SK-N-SH (cell line): ENCODE data around the gene BMF.

Source experiments
- GATA2 ChIP-seq: sonication (generic); formaldehyde crosslinking; IDR thresholded peaks from 2 replicates; pipeline ENCODE4 v1.5.0; 2020; ENCODE audit warnings: mild to moderate bottlenecking, missing genetic modification reagents
- NRF1 ChIP-seq: IDR thresholded peaks from 2 replicates; pipeline ENCODE4 v1.6.1; 2012; ENCODE audit warnings: low read depth, mild to moderate bottlenecking, low read length
- POLR2AphosphoS5 ChIP-seq: IDR thresholded peaks from 2 replicates; pipeline ENCODE4 v1.6.1; 2012; ENCODE audit warnings: low read depth, low read length
- RAD21 ChIP-seq: IDR thresholded peaks from 2 replicates; pipeline ENCODE4 v1.6.1; 2012; ENCODE audit warnings: mild to moderate bottlenecking, low read length
- SIN3A ChIP-seq: IDR thresholded peaks from 2 replicates; pipeline ENCODE4 v1.6.1; 2012; ENCODE audit warnings: low read depth, mild to moderate bottlenecking, low read length, moderate library complexity, borderline replicate concordance
- TEAD4 ChIP-seq: IDR thresholded peaks from 2 replicates; pipeline ENCODE4 v1.4.0; 2012; ENCODE audit warnings: mild to moderate bottlenecking, borderline replicate concordance; ENCODE audit not compliant: insufficient read depth
- YY1 ChIP-seq: IDR thresholded peaks from 2 replicates; pipeline ENCODE4 v1.4.0; 2012; ENCODE audit warnings: low read depth, mild to moderate bottlenecking
- TF ChIP-seq, protein P1 (sequence below): fragments of 200-600 bp; sonication (generic); IDR thresholded peaks from 2 replicates; pipeline ENCODE4 v1.6.1; 2017; ENCODE audit warnings: antibody characterized with exemption, mild to moderate bottlenecking, moderate library complexity

DNA sequence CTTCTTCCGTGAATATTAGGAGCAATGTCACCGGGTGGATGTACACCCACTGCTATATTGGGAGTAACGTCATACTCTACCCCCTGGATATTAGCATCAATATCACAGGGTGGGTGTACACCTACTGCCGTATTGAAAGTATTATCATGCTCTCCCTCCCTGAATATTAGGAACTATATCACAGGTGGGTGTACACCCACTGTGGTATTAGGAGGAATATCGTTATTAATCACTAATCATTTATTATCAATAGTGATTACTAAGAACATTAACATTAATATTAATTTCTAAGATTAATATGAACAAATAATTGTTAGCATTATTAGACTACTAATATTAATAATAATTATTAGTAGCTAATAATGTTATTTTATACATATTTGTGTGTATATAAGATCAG lies 21.4 kb upstream of the BMF start:
- TF ChIP-seq RAD21 (no peak), NRF1 (no peak), POLR2AphosphoS5 (no peak), SIN3A (no peak), GATA2 (CRISPR knock-in tag) (no peak), YY1 (no peak), TEAD4 (no peak)
- TF ChIP-seq, protein P1, sequence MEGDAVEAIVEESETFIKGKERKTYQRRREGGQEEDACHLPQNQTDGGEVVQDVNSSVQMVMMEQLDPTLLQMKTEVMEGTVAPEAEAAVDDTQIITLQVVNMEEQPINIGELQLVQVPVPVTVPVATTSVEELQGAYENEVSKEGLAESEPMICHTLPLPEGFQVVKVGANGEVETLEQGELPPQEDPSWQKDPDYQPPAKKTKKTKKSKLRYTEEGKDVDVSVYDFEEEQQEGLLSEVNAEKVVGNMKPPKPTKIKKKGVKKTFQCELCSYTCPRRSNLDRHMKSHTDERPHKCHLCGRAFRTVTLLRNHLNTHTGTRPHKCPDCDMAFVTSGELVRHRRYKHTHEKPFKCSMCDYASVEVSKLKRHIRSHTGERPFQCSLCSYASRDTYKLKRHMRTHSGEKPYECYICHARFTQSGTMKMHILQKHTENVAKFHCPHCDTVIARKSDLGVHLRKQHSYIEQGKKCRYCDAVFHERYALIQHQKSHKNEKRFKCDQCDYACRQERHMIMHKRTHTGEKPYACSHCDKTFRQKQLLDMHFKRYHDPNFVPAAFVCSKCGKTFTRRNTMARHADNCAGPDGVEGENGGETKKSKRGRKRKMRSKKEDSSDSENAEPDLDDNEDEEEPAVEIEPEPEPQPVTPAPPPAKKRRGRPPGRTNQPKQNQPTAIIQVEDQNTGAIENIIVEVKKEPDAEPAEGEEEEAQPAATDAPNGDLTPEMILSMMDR: no peak
